SHP77 (cell line): ENCODE data around the gene CLDN5.

Source experiments
- DNase-seq, 2 experiments: peaks; one replicate each; lab custom pipeline; 2025; lab: John Stamatoyannopoulos, UW

The CLDN5 gene, protein sequence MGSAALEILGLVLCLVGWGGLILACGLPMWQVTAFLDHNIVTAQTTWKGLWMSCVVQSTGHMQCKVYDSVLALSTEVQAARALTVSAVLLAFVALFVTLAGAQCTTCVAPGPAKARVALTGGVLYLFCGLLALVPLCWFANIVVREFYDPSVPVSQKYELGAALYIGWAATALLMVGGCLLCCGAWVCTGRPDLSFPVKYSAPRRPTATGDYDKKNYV

DNA sequence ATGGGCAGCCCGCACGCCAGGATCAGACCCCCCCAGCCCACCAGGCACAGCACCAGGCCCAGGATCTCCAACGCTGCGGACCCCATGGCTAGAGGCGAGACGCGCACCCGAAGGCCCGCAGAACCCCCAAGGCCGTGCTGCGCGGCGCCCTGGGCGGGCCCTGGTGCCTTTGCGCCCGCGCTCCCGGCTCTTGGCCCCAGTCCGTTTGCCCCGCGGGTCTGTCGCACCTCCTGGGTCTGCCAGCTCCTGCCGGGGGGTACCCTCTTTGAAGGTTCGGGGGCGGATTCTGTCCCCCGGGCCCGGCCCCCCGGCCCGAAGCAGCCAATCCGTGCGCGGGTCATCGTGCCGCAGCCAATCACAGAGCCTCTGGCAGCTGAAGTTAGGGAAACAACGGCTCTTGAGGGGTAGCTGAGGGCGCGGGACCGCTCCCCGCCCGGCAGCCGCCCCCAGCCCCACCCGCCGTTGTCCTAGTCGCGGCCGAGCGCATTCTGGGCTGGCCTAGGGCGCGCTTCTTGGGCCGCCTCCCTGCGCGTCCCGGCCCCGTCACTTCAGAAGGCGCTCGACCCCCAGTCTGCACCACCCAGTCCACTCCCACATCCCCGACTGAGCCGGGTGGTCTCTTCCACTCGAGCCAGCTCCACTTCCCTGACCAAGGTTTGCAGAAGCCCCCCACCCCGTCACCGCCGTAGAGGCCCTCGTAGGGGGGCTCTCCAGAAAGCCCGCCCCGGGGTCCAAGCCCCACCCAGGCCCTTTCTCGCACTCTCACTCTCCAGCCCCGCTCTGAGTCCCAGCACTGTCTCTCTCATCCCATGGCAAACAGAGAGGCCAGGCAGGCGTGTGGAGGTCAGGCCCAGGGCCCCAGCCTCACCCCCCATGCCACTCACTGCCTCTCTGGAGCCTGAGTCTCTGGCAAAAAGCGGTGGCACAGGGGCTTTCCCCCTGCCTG is at the start of gene CLDN5:
TSS of gene CLDN5 (minus strand) at position 241 of the 946 bp plus-strand sequence. CDS start at position 86, 155 bp downstream.
- DNase-seq = peak in 1 of 2 experiments; percentile 59

DNA sequence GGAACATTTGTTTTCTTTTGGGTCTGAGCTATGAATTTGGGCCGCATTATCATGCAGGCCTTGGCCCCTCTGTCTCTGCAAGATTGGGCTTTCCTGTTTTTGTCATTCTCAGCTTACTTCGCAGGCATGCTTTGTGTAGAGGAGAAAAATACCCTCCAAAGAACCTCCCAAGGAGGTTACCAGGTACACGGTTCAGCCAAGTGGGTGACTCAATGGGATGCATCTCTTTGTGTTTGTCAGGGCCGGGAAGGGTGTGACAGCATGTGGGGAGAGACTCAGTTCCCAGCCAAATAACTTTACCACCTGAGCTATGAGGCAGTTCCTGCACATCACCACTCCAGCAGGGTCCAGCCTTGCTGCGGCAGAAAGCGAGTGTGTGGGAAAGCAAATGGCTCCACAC is 47.8 kb upstream of the CLDN5 start:
- no peak for DNase-seq

- DNase-seq = no peak
These were observed 47.1 kb upstream of the CLDN5 start for GRCh38 chr22:19571207-19571795.

DNA sequence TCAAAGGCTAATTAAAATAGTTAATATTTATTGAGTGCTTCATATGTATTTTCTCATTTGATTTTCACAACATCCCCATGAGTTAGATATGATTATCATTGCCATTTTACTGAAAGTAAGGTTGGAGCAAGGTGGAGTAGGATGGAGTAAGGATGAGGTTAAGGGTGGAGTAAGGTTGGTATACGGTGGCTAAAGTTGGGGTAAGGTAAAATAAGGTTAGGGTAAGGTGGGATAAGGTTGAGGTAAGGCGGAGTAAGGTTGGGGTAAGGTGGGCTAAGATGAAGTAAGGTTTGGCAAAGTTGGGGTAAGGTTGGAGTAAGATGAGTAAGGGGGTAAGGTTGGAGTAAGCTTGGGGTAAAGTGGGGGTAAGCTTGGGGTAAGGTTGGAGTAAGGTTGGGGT is 45.8 kb upstream of the CLDN5 start:
- DNase-seq = no peak

- DNase-seq = no peak
These were observed 45.0 kb upstream of the CLDN5 start for GRCh38 chr22:19569276-19569640.

GRCh38 chr22:19568337-19569275 is 44.4 kb upstream of the CLDN5 start:
- peak; percentile 42 to 58 for DNase-seq

- no peak for DNase-seq
These were observed 43.2 kb upstream of the CLDN5 start for GRCh38 chr22:19567157-19568009.

DNA sequence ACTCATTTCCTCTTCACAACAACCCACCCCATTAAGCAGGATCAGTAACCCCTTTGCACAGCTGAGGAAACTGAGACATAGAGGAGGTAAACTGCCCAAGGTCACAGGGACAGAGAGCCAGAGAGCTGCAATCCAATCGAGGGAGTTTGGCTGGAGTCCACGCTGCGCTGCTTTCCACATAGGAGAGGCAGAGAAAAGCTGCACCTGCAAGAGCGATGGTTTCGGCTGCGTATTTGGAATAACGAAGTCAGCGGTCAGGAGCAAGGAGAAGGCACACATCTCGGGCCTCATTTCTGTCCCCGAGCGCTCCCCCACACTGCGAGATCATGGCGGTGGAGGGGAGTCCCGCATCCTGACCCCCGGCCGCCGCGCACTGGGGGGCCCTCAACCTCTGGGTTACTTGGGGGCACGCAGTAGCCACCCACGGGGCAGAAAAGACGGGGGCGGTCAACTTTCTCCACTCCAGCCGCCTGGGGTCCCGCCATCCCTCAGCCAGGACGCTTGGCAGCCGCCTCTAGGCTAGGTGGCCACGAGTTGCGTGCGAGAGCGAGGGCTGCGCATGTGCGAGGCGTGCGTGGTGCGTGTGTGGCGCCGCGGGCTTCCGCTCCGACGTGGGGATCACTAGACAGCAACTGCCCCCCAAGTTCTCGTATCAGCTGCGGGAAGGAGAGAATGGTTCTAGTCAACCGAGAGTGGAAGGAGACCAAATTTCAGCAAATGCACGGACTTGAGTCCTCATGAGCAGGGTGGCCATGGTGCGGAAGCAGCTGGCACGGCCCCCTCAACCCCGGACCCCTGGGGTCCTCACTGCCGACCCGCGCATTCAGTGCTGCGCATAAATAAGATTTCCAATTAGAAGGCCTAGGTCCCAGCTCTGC is 42.3 kb upstream of the CLDN5 start:
- DNase-seq = peak in 1 of 2 experiments; percentile 30

DNA sequence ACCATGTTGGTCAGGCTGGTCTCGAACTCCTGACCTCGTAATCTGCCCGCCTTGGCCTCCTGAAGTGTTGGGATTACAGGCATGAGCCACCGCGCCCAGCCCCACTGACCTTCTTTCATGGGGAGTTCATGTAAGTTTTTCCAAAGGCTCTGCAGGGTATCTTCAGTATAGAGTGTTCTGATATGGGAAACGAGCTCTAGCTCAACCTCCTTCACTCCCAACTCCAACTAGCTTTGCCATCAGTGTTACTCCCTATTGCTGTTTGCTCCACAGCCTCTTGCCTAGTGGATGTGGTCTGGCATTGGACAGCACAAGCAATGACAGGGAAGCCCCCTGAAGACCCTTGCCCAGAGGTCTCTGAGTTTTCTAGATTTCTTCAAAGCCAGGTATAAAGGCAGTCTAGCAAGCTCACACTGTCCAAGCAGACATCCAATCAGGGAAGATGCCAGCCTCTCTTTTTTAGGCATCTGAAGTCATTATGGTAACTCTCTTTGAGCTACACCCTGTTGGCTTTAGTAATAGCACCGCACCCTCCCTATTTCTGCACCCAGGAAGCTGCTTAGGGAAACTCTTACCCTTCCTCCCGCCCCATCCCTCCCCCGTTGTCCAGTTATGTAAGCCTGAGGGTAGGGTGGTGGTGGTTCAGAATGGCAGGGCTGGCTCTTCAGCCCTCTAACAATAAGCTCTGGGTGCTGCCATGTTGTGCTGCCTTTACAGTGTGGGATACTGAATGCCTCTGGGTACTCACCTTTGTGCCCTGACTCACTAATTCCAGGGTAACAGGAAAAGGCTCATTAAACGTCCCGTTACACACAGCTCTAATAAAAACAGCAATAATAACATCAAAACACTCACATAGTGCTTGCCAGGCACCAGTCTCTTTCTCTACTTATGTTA is 41.4 kb upstream of the CLDN5 start:
- no peak for DNase-seq

- DNase-seq = no peak
These were observed 35.7 kb upstream of the CLDN5 start for GRCh38 chr22:19559956-19560355.

DNA sequence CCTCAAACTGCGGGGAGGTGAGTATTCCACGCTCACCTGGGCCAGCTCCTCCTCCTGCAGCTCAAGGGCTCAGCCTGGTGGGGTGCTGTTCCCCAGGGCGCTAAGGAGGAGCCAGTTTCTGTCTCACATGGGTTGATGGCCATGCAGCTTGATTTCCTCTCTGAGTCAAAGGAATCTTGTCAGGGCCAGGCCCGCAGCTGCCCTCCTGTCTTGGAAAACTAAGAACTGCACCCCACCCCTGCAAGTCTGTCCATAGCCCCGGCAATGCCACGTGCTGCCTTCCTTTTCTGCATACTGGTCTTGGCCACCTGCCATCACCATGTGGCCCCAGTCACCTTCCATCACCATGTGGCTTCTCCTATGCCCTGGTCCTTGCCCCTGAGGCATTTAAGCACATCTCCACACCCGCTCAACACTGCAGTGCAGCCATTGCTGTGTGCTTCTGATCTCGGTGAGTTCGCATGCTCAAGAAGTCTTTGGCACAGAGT is 35.2 kb upstream of the CLDN5 start:
- DNase-seq = no peak

DNA sequence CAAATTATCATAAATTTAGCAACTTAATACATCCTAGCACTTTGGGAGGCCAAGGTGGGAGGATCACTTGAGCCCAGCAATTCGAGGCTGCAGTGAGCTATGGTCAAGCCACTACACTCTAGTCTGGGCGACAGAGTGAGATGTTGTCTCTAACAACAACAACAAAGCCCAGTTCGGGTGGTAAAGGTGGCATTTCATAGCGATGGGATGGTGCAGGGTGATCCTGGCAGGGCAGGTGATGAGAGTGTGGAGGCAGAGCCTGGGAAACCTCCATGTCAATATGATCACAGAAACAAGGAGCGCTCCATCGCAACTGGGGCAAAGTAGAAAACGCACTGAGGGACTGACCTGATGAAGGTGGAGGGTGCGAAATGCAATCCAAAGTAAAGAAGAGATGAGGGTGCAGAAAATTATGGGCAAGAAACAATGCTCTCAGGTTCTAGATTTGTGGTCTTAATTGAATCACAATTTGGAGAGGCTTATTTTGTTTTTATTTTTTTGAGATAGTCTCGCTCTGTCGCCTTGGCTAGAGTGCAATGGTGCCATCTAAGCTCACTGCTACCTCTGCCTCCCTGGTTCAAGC is 32.8 kb upstream of the CLDN5 start:
- no peak for DNase-seq

- DNase-seq = no peak
These were observed 31.4 kb upstream of the CLDN5 start for GRCh38 chr22:19555651-19556050.

DNA sequence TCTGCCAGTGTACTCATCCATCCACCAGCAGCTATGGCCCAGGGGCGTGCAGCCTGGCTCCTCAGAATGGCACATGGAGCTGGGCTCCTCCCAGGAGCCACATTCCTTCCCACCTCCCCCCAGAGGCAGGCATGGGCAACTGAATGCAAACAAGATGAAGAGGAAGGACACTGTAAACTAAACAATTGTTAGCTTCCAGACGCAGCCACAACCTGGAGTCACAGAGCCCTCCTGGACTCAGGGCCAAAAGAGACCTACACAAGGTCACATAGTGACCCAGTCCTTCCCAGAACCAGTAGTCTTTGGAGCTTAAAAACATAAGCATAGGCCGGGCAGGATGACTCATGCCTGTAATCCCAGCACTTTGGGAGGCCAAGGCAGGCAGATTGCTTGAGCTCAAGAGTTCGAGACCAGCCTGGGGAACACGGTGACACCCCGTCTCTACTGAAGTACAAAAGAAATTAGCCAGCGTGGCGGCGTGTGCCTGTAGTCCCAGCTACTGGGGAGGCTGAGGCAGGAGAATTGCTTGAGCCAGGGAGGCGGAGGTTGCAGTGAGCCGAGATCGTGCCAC is 30.7 kb upstream of the CLDN5 start:
- peak; percentile 13 to 31 for DNase-seq

GRCh38 chr22:19553201-19553600 is 29.0 kb upstream of the CLDN5 start:
- DNase-seq = no peak

DNA sequence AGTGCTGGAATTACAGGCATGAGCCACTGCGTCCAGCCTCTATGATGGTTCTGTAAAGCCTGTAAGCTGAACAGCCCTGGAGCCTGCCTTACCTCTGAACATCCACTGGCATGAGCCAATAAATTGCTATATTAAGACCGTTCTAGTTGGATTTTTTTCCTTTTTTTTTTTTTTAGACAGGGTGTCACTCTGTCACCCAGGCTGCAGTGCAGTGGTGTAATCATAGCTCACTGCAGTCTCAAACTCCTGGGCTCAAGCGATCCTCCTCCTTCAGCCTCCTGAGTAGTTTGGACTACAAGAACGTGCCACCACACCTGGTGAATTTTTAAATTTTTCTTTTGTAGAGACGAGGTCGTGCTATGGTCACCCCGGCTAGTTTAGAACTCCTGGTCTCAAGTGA is 26.2 kb upstream of the CLDN5 start:
- no peak for DNase-seq

DNA sequence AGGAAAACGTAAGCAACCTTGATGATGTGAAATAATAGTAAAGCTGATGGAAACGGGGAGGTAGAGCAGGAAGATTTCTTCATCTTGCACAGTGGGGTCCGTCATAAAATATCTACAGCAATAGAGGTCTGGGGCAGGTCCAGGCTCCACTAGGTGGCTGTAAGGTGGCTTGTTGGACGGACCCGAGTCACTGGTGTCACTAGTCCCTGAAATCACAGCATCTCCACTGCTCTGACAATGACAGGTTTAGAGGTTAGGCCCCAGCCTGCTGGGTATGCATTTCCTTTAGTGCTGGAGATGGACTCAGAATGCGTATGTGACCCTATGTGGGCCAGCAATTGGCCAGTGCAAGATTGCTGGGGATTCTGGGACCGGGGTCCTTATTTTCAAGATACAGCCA is 25.2 kb upstream of the CLDN5 start:
- DNase-seq = no peak

DNA sequence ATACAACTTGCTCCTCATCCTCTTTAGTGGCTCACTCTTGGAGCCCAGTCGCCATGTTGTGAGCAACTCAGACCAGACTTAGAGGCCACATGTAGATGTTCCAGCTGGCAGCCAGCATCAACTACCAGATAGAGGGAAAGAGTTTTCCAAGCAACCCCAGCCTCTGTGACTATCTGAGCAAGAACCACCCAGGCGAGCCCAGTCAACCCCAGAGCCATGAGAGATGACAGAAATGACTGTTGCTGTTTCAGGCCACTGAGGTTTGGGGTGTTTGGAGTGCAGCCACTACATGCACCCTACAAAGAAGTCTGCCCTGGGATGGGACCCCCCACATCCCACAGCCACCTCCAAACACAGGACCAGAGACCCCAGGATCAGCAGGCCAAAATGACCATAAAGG is 24.8 kb upstream of the CLDN5 start:
- DNase-seq = no peak
